GM19239 (cell line): ENCODE results near the gene PMFBP1.
A peak's percentile ranks its signal among the peaks of the same experiment; 100 is the strongest.

Experiments
- DNase-seq: peaks from one replicate; pipeline ENCODE4 v3.0.0; 2011; ENCODE audit warnings: low spot score; ENCODE audit not compliant: insufficient read length
- FAIRE-seq: peaks from 2 replicates; lab custom pipeline; 2011; peaks lifted over from hg19 to GRCh38; lab: Jason Lieb, UNC

PMFBP1 gene

DNA sequence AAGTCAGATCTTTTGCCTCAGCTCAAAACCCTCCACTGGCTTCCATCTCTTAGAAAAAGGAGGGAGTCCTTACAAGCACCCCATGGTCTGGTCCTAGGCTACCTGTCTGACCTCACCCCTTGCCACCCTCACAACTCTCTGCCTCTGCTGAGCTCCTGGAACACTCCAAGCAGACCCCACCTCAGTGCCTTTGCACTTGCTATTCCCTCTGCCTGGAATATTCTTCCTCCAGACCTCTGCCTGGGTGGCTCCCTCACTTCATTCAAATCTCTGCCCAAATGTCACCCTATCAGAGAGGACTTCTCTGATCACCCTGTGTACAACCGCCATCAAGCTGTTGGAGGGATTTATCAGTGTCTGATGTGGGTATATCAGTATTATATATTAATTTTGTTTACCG is 37.4 kb downstream of the PMFBP1 start:
- DNase-seq (no peak), FAIRE-seq (no peak)

DNA sequence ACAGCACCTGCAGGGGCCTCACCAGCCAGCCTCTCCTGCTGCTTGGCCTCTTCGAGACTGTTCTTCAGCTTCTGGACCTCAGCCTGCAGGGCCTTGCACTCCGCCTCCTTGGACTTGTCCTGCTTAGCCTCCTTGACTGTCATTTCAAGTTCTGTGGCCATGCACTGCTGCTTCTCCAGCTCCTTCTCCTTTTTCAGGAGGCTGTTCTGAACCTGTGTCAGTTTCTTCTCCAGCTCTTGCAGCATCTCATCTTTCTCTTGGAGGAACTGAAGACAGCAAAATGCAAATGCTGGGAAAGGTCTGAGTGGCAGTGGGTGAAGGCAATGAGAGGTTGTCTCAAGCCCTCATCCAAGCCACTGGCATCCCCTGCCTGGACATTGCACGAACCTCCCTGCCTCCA is 39.2 kb downstream of the PMFBP1 start:
- FAIRE-seq, result no peak
- no peak for DNase-seq

DNA sequence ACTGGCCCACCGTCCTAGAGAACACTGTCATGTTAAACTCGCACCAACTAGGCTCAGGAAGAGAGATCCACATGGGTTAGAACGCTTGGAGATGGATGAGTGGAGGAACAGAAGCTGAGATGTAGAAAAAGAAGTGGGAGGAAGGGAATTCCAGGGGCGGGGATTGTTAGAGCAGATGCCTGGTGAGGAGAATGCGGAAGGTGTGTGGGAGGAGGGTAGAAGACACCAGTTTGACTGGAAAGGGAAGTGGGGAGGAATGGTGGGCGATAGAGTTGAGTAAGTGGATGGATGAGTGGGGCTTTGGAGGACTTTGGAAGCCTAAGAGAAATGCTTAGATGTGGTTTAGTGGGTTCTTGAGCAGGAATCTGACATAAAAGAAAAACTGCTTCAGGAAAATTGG is 40.9 kb downstream of the PMFBP1 start:
- FAIRE-seq (no peak), DNase-seq (no peak)

GRCh38 chr16:72129976-72130656 is 41.8 kb downstream of the PMFBP1 start:
- DNase-seq (no peak), FAIRE-seq (no peak)

GRCh38 chr16:72128701-72129100 is 43.3 kb downstream of the PMFBP1 start:
- no peak for FAIRE-seq

GRCh38 chr16:72126429-72126765 is 45.6 kb downstream of the PMFBP1 start:
- DNase-seq (no peak), FAIRE-seq (no peak)

More at GRCh38 chr16:72128701-72129100, 43.3 kb downstream of the PMFBP1 start:
- no peak for DNase-seq

DNA sequence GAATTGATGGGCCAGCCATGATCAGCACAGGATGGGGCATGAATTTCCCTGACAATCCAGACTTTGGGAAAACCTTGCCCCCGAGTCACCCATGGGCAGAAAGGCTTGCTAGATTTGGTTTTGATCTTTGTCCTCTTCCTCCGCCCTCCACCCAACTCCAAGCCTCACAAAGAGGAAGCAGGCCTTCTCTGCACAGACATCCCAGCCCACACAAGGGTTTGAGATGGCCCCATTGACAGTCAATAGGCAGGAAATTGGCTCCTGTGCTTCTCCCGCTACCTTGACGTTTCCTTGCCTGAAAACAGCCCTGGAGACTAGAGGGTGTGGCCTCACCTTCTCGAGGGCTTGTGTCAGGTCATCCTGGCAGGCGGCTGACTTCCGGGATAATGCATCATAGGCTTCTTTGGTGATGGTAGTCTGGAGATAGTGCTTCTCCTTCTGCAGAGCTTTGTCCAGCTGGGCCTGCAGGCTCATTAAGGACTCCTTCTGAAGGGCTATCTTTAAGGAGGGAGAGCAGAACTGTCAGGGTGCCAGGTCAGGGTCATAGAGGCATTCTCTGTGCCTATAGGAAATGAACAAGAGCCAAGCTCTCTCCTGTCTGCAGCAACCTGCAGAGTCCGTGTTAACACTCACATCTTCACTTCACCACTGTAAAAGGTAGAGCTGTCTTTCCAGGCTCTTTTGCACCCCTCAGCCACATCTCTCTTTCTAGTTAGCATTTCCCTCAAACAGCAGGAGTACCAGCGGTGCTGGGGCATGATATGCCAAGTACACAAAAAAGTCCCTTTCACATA is 46.1 kb downstream of the PMFBP1 start:
- DNase-seq, result no peak
- no peak for FAIRE-seq

DNA sequence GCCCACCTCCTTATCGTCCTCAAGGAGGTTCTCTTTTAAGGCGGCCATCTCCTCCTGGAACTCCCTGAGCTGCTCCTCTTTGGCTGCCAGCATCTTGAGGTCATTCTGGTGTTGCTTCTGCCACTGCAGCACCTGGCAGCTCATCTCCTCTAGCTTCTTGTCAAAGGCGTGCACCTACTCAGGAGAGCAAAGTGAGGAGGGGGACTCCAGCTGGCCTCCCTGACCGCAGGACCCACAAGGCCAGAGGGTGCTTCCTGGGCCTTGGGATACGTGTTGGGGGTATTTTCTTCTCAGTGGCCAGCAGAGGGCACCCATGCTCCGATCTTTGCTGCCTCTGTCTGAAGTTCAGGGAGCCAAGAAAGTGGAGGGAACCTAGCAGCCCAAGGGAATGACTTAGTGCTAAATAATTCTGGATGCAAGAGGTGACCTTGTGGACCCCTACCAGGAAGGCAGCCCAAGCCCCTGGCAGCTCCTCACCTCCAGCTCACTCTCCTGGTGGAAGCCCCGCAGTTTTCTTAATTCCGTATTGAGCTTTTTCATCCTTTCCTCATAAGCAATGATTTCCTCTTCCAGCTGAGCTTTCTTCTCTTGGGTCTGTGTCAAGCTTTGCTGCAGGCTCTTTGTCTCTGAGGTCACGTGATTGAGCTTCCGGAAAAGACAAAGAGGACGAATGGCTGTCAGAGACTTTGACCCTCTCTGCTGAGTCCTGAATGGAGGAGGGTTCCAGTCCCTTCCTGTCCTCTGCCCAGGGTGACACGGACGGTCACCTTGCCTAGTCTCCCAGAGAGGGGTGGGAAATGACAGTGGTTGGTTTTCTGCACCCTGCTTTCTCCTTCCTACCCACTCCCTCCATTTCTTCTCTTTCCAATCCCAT is 47.0 kb downstream of the PMFBP1 start:
- FAIRE-seq (peak; percentile 89), DNase-seq (peak; percentile 64)

GRCh38 chr16:72124148-72124547 is 47.8 kb downstream of the PMFBP1 start:
- DNase-seq (no peak), FAIRE-seq (no peak)

DNA sequence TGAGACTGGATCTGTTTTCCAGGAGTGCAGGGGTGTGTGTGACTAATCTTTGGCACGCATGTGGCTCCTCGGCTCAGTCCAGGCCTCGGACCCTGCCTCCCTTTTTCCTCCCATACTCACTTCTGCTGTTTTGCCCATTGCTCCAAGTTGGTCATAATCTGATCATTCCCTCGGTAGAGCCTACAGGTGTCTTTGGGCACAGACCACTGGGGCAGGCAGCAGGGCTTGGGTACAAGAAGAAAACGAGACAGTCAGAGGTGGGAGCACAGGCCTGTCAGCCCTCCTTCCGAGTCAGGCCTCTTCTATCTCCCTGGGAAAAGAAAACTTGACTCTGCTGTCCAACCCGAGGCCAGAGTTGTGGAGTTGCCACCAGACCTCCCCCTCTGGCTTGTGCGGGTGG is 48.5 kb downstream of the PMFBP1 start:
- FAIRE-seq (no peak), DNase-seq (no peak)

- FAIRE-seq (no peak), DNase-seq (no peak)
Measured at GRCh38 chr16:72122916-72123315, 49.0 kb downstream of the PMFBP1 start.

- no peak for FAIRE-seq
- DNase-seq, result no peak
Measured at GRCh38 chr16:72122308-72122707, 49.6 kb downstream of the PMFBP1 start.

- DNase-seq (no peak), FAIRE-seq (no peak)
Measured at GRCh38 chr16:72120026-72120425, 51.9 kb downstream of the PMFBP1 start.

DNA sequence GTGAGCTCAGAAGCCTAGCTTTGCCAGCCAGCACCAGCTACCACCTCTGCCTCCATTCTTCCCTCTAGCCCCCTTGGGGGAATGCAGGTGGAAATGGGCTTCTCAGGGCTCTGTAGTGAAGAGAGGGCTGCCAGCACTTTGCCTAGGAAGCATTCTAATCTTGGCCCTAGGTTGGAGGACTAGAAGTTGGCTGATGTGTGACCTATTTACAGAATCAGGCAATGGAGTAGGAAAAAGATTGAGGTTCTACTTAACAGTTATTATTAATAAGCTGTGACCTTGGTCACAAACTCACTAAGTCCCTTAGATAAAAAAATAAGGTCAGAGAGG is 58.4 kb downstream of the PMFBP1 start:
- no peak for DNase-seq
- no peak for FAIRE-seq

- DNase-seq, result no peak
- no peak for FAIRE-seq
Measured at GRCh38 chr16:72112906-72113615, 58.9 kb downstream of the PMFBP1 start.

DNA sequence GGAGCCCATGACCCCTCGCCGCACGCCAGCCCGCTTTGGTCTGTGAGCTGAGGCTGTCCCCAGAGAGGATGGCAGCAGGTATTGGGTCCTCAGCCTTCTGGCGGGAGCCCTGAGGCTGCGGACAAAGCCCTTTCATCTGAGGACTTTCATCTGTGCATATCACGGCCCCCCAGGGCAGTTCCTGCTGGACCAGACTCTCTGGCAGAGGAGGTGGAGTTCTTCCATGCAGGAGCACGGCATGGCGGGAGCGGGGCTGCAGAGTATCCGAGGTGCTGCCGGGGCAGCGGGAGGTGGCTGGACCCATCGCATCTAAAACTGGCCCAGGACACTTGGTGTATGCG is 59.5 kb downstream of the PMFBP1 start:
- FAIRE-seq, result no peak

DNA sequence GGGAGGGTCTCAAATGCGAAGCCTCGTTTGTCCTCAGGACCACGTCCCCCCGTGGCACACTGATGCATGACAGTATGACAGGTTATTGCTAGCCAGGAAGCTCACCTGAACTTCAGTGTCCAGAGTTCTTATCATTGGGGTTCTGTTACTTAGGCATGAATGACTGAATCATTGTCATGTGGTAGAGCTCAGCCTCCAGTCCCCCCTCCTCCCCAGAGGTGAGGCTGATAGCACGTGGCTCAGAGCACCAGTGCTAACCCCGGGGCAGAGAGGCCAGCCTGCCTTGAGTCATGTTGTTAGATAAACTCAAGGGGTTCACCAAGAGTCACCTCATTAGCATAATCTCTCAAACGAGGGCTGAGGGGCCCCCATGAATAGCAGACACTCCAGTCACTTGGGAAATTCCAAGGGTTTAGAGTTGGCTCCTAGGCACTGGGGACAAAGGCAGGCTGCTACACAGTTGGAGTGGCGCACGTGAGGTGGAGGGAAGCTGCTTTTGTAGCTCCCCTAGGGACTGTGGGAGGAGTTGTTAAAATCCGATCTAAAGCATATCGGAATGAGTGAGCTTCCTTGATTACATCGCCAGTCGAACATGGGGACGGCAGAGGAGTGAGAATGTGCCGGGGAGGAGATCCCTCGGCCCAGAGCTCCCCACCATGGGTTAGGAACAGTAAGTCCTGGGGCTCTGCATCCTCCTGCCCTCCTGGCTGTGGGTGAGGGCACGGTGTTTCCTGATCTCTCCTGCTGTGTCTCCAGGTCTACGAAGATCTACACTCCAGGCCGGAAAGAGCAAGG is 60.1 kb downstream of the PMFBP1 start:
- FAIRE-seq (no peak), DNase-seq (no peak)

More for the DNA sequence above, 59.5 kb downstream of the PMFBP1 start:
- DNase-seq, result no peak

GRCh38 chr16:72110662-72111615 is 61.0 kb downstream of the PMFBP1 start:
- DNase-seq (no peak), FAIRE-seq (no peak)
